NOMO-1 (cell line): ENCODE data around the gene SFMBT2.
"Not testable (repeated sequence)": the region's sequence is repeated elsewhere in the genome, so short reads cannot be mapped to it uniquely, and the experiment has no call there.

Source experiments
- DNase-seq, 2 experiments: peaks; one replicate each; lab custom pipeline; 2025; ENCODE audit not compliant: unreplicated experiment in 2 of 2; lab: John Stamatoyannopoulos, UW

SFMBT2 gene

DNA sequence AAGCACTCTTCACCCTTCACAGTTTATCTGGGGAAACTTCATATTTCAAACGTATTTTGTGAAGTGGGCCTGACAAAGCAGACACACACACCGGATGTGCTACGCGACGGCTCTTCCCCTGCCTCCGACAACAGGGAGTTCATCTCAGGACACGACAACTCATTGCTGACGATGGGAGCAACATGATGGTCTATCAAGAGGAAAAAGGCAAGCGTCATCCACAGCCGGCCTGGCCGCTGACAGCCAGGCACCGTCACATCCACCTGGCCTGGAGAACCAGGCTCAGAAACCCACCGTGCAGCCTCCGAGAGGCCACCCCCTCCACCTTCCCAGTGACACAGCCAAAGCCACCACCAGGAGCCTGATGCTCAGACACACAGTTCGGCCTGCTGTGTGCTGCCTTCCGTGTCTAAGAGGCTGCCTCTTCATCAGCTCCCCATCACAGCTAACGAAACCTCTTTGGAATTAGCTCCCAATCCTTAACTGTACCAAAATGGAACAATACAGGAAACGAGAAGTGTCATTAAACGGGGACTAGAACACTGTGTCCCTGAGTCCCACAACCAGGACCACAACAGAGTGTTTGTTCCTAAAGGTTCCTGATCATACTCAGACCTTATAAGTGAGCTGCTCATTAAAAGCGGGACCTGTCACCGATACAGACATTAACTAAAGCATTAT, 76.7 kb downstream of the SFMBT2 start:
- no peak for DNase-seq

DNA sequence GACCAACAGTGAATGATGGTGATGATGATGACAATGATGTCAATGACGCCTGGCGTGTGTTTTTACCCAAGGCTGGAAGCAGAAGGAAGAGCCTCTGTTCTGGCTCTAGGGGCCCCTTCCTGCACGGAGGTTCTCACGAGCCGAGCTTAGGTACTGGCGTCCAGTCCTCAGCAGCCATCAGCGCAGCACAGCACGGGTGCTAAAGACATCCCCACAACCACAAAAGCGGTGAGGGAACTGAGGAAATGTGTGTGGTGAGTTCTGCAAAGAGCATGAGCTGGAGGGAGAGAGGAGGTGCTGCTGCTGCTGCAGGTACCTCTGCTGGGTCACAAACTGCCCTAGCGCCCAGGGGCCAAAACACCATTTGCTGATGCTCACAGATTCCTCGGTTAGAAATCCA, 81.6 kb downstream of the SFMBT2 start:
- DNase-seq: no peak

GRCh38 chr10:7327885-7328284, 82.9 kb downstream of the SFMBT2 start:
- no peak for DNase-seq

GRCh38 chr10:7322623-7323022, 88.2 kb downstream of the SFMBT2 start:
- no peak for DNase-seq

- DNase-seq: no peak
Observed at GRCh38 chr10:7320072-7320471, 90.8 kb downstream of the SFMBT2 start.

- no peak for DNase-seq
Observed at GRCh38 chr10:7319632-7320031, 91.2 kb downstream of the SFMBT2 start.

GRCh38 chr10:7318836-7319235, 92.0 kb downstream of the SFMBT2 start:
- DNase-seq: no peak

DNA sequence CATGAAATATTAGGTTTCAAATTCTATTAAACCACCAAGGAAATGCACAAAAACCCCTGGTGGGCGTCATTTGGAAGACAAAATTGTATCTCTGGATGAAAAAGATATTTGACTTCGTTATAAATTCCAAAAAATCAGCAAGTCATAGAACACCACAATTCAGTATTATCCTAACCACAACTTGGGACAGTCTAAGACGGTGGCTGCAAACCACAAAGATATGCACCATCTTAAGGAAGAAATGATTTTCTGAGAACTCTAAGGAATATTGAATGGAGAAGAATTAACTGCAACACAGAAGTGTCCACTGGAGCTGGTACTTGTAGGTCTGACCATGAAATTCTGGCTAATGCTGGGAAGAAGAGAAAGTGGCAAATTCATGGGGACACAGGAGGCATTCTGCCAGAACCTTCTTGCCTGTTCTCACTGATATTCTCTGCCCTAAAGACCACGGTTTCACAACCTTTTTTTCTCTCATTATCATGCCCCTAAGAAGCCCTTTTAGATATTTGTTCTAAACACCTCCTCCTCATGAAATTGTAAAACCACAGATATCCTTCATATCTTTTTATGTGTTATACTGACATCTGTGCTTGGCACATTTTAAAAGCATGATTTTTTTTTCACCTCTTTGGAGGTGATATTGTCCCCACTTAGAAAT, 92.9 kb downstream of the SFMBT2 start:
- DNase-seq: no peak

DNA sequence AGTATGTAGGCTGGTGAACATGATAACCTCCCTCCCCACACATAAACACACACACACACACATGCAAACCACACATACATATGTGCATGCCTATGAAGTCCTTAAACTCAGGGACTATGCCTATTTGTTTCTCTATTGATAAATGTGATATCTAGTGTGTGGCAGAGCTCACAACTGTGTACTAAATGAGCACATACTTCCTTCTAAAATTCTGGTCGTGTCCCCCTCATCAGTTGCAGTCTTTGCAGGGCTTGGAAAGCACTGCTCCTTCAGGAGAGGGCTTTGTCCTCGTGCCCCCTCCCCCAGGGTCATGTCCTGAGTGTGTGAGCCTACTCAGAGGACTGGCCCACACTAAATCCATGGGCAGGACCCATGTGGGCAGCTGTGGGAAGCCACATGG, 94.0 kb downstream of the SFMBT2 start:
- DNase-seq: no peak

GRCh38 chr10:7315906-7316305, 94.9 kb downstream of the SFMBT2 start:
- DNase-seq: no peak

DNA sequence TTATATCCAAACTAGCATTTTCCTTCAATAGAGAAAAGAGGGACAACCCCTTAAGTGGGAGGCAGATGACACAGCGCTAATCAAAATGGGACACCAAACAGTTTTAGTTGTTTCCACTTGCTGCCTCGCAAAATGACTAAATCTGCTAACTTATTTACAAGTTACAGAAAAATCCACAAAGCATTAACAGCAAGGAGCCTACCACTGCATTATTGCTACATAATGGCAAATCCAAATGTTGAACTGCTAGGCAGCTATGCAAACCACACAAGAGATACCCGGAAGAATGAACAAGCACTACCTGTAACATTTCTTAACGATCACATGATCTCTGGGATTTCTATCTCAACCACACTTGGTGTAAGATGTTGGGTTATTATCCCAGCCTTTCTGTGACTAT, 96.7 kb downstream of the SFMBT2 start:
- DNase-seq: no peak

- DNase-seq: no peak
Observed at GRCh38 chr10:7312488-7312857, 98.4 kb downstream of the SFMBT2 start.

DNA sequence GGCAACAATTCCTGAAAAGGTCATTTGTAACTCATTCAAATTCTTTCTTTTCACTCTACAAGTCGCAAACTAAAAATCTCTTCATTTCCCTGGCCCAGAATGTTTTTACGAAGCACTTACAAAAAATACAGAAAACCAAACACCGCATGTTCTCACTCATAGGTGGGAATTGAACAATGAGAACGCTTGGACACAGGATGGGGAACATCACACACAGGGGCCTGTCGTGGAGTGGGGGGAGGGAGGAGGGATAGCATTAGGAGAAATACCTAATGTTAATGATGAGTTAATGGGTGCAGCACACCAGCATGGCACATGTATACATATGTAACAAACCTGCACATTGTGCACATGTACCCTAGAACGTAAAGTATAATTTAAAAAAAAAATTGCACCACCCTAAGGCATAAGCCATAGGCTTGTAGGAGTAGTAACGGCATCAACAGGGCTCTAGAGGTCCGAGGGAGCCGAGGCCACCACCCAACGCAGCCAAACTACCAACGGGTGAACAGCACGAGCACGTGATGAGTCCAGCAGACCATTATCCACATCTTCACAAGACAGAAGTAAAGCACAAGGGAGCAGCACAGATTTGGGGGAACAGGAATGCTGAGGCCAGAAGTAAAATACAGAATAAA, 98.9 kb downstream of the SFMBT2 start:
- not testable (repeated sequence) for DNase-seq

DNA sequence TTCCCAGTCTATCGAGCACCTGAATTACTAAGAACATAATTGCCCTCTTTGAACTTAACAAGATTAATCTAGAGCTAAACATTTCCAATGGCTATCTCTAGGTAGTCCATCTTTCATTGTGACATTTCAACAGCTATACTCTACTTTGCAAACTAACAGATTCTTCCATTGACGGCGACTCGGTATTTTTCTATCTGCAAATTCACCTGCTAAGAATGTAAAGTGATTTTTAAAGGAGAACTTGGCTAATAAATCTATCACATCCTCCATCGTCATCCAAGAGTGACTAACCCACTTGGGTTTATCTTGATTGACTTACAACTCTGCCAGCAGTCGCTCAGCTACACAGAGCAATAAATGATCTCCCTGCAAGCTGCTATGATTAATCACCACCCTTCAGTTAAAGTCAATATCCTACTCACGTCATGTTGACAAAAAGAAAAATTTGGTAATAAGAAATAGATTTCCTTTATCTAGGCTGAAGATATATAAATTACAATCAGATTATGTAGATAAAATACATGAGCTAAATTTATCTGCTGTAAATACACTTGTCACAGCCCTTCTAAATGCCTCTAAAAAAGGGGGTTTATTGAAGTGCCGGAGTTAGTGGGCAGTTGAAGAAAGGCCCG, 99.5 kb downstream of the SFMBT2 start:
- DNase-seq: no peak

- no peak for DNase-seq
Observed at GRCh38 chr10:7310076-7310475, 100.8 kb downstream of the SFMBT2 start.

DNA sequence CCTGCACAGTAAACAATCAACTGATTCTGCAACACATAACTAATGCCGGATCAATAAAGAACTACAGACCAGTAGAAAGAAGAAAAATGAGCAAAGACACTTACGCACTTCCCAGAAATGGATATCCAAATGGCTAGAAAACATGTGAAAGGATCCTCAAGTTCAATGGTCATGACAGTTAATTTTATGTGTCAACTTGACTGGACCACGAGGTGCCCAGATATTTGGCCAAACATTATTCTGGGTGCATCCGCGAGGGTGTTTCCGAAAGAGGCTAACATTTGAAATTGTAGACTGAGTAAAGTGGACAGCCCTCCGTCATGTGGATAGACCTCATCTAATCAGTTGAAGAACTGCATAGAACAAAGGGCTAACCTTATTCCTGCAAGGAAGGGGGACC, 102.0 kb downstream of the SFMBT2 start:
- no peak for DNase-seq

DNA sequence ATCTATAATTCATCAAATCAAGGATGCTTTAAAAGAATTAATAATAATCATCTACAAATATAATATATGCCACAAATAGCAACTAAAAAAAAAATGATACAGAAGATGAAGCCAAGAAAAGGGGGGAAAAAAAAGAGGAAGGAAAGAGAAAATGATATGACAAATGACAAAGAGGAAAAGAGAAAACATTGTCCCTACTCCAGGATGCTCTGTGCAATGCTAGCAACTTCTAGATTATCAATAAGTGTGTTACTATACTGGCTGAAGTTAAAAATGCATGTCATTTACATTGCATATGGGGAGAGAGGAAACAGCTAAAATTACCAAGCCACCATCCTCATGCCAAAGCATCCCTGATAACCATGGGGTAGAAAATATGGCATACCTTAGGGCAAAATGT, 104.2 kb downstream of the SFMBT2 start:
- DNase-seq: no peak

GRCh38 chr10:7306147-7306546, 104.7 kb downstream of the SFMBT2 start:
- DNase-seq: no peak

DNA sequence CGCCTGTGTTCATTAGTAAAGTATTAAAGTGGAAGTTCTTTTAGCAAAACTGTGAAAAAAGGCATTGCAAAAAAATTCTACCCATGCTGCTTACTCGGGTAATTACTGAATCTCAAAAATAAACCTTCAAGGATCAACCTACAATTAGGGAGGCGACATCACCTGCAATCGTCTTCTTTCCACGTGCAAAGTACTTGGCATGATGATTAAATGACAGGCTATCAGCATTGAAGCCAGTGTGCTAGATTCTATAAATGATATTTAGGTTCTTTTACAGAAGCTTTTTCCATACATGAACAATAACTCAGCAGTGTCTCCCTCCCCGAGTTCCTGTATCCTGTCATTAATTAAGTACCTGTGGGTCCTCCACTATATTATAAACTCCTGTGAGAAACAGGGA, 105.8 kb downstream of the SFMBT2 start:
- DNase-seq: no peak

DNA sequence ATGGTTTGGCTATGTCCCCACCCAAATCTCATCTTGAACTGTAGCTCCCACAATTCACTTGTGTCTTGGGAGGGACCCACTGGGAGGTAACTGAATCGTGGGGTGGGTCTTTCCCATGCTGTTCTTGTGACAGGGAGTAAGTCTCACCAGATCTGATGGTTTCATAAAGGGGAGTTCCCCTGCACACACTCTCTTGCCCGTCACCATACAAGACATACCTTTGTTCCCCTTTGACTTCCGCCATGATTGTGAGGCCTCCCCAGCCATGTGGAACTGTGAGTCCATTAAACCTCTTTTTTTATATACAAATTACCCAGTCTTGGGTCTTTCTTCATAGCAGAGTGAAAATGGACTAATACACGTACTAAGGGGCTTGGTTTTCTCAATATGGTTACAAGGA, 106.7 kb downstream of the SFMBT2 start:
- DNase-seq: no peak

DNA sequence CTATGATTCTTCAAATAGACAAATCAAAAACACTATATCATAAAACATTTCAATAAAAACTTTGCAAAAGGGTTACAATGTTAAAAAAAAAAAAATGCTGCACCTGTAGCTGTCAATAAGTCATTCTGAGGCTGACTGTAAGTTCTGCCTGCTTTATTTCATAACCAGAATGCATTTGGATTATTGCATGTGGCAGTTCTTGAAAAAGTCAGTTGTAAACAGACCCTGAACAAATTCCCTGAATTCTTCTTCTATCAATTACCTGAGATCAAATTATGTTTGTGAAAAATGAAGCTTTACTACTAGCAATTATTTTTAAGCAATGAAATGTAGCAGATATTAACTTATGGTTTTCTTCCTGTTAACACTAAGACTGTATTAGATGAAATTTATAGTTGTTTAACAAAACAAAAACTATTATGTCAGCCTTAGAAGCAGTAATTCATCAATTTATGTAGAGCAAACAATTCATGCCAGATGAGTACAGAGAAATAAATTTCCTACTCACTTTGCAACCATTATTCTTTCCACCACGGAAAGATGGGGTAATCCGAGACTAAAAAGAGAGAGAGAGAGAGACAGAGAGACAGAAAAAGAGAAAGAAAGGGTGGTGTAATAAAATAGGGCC, 107.8 kb downstream of the SFMBT2 start:
- DNase-seq: no peak
